K562 (cell line): ENCODE results near the gene PUM1. TPM values are rescaled to one million over a fixed set of nuclear protein-coding genes. Genes with fewer than 3 reads are reported as not detected.

ENCODE experiments used
- ATAC-seq: fragments of 200-7000 bp; cut with Tn5 transposase; 3 replicates; pipeline ENCODE4 v1.9.1; 2020; ENCODE audit warnings: moderate library complexity
- BruUV-seq: library from RNA; stranded (reverse); fragments of 400-500 nt; replicated peaks from 2 replicates; lab custom pipeline; 2021; lab: Mats Ljungman, UMichigan
- CTCF ChIA-PET: fragments of 300-600 bp; formaldehyde crosslinking; extraction: SDS; loops from one replicate; lab custom pipeline; 2021; ENCODE audit warnings: low intra/inter-chr PET ratio; lab: Yijun Ruan, JAX
- POLR2A ChIA-PET: fragments of 300-600, 350-650 bp; sonication (Branson Sonifier 250); formaldehyde crosslinking; extraction: SDS; loops from one replicate; lab custom pipeline; 2021; ENCODE audit warnings: antibody characterized with exemption, inconsistent platforms; lab: Yijun Ruan, JAX
- DNase-seq, 4 experiments: peaks; one replicate each; pipeline versions ENCODE4 v3.0.0 to v3.0.0-alpha.2; 2011 to 2018; ENCODE audit warnings: low spot score in 3 of 4, mixed read lengths in 3 of 4; ENCODE audit errors: extremely low read depth in 1 of 4
- FAIRE-seq: peaks from 2 replicates; lab custom pipeline; 2011; peaks lifted over from hg19 to GRCh38; lab: Jason Lieb, UNC
- H2AFZ ChIP-seq: 2 replicates; pipeline ENCODE4 v1.6.0; 2011; ENCODE audit warnings: low read depth, low read length, control low read depth, inconsistent platforms
- H3K27ac ChIP-seq: fragments of 200-600 bp; 3 replicates; pipeline ENCODE4 v1.8.0; 2011; ENCODE audit warnings: low read depth, mild to moderate bottlenecking, control low read depth, inconsistent platforms, low read length, moderate library complexity, mixed read lengths; ENCODE audit errors: extremely low read depth
- H3K27me3 ChIP-seq, 2 experiments: fragments of 300-600 bp in 1 of 2; 2 replicates in 1 of 2; 3 replicates in 1 of 2; pipeline versions ENCODE4 v1.6.0 to v1.8.0; 2011; ENCODE audit warnings: inconsistent platforms in 2 of 2, low read length in 2 of 2, mild to moderate bottlenecking in 1 of 2, mixed read lengths in 1 of 2, moderate library complexity in 1 of 2; ENCODE audit not compliant: control insufficient read depth in 2 of 2, insufficient read depth in 2 of 2
- H3K36me3 ChIP-seq: fragments of 300-600 bp; 3 replicates; pipeline ENCODE4 v1.8.0; 2011; ENCODE audit warnings: mild to moderate bottlenecking, low read length, inconsistent platforms; ENCODE audit not compliant: control insufficient read depth, insufficient read depth
- H3K4me1 ChIP-seq, 2 experiments: fragments of 200-600 bp in 1 of 2; replicated peaks in 1 of 2; 2 replicates in 1 of 2; 3 replicates in 1 of 2; pipeline versions ENCODE4 v1.5.1 to v1.8.0; 2011; ENCODE audit warnings: inconsistent platforms in 2 of 2, low read length in 2 of 2, mild to moderate bottlenecking in 1 of 2, mixed read lengths in 1 of 2, moderate library complexity in 1 of 2; ENCODE audit not compliant: control insufficient read depth in 2 of 2, insufficient read depth in 2 of 2
- H3K4me2 ChIP-seq: 2 replicates; pipeline ENCODE4 v1.6.1; 2011; ENCODE audit warnings: low read length, control low read depth, inconsistent platforms, mixed read lengths; ENCODE audit not compliant: insufficient read depth
- H3K4me3 ChIP-seq: fragments of 200-600 bp; sonication (generic), shearing (Covaris generic); 2 replicates; pipeline ENCODE4 v1.5.1; 2016; ENCODE audit warnings: control low read depth, inconsistent platforms
- H3K79me2 ChIP-seq: fragments of 200-600 bp; 3 replicates; pipeline ENCODE4 v1.8.0; 2011; ENCODE audit warnings: low read length, inconsistent platforms; ENCODE audit not compliant: control insufficient read depth, insufficient read depth
- H3K9ac ChIP-seq, 2 experiments: 2 replicates each; pipeline versions ENCODE4 v1.6.0 to v1.6.1; 2011; ENCODE audit warnings: low read depth in 2 of 2, low read length in 2 of 2, control low read depth in 1 of 2, inconsistent platforms in 1 of 2, mild to moderate bottlenecking in 1 of 2, mixed read lengths in 1 of 2; ENCODE audit not compliant: insufficient read depth in 1 of 2
- H3K9me1 ChIP-seq: one replicate; pipeline ENCODE4 v1.6.0; 2011; ENCODE audit warnings: inconsistent platforms, mild to moderate bottlenecking, low read length, moderate library complexity; ENCODE audit not compliant: control insufficient read depth, insufficient read depth
- H3K9me3 ChIP-seq: replicated peaks from 2 replicates; pipeline ENCODE4 v1.5.1; 2011; ENCODE audit warnings: low read depth, low read length, inconsistent platforms; ENCODE audit not compliant: control insufficient read depth, insufficient read depth
- H4K20me1 ChIP-seq: replicated peaks from 2 replicates; pipeline ENCODE4 v1.6.1; 2011; ENCODE audit warnings: low read length, inconsistent platforms, mixed read lengths; ENCODE audit not compliant: control insufficient read depth, insufficient read depth
- ADNP ChIP-seq: fragments of 200-800 bp; sonication (Bioruptor generic); IDR thresholded peaks from 2 replicates; pipeline ENCODE4 v1.6.1; 2016; ENCODE audit warnings: missing genetic modification characterization, missing compliant biosample characterization
- BCOR ChIP-seq: fragments of 450-650 bp; IDR thresholded peaks from 2 replicates; pipeline ENCODE4 v1.6.1; 2016
- CBX8 ChIP-seq: fragments of 200-600 bp; sonication (generic); IDR thresholded peaks from 2 replicates; pipeline ENCODE4 v1.6.1; 2012; ENCODE audit warnings: borderline replicate concordance, mixed run types, low read depth, mild to moderate bottlenecking, moderate library complexity, mixed read lengths, low read length, control low read depth, inconsistent platforms; ENCODE audit not compliant: poor library complexity, severe bottlenecking; ENCODE audit errors: extremely low read depth
- ESRRA ChIP-seq: fragments of 450-650 bp; IDR thresholded peaks from 2 replicates; pipeline ENCODE4 v1.6.1; 2014; ENCODE audit warnings: low read depth, mild to moderate bottlenecking, moderate library complexity, borderline replicate concordance
- RBM25 ChIP-seq: fragments of 200-400 bp; formaldehyde crosslinking; IDR thresholded peaks from 2 replicates; pipeline ENCODE4 v1.6.1; 2018; ENCODE audit warnings: low read length, low read depth, moderate library complexity; ENCODE audit not compliant: severe bottlenecking
- SMARCA5 ChIP-seq: fragments of 450-650 bp; IDR thresholded peaks from 2 replicates; pipeline ENCODE4 v1.6.1; 2016
- SP1 ChIP-seq: sonication (generic); formaldehyde crosslinking; IDR thresholded peaks from 2 replicates; pipeline ENCODE4 v1.8.1; 2022; ENCODE audit warnings: mild to moderate bottlenecking, missing genetic modification reagents
- ZNF121 ChIP-seq: sonication (generic); formaldehyde crosslinking; conservative IDR thresholded peaks from 2 replicates; pipeline ENCODE4 v1.8.0; 2022; ENCODE audit warnings: missing genetic modification reagents
- ZNF253 ChIP-seq: fragments of 250-450 bp; sonication (Bioruptor Pico); conservative IDR thresholded peaks from 2 replicates; pipeline ENCODE4 v1.6.1; 2021; ENCODE audit warnings: mild to moderate bottlenecking
- WGBS: fragments of 100-300 bp; shearing (Covaris generic); methylation state at CpG from one replicate; pipeline ENCODE4 v1.1.6; 2016; ENCODE audit warnings: low coverage, mixed read lengths; ENCODE audit not compliant: insufficient coverage; ENCODE audit errors: missing lambda C conversion rate; 5-methylcytosine and 5-hydroxymethylcytosine counted together
- in situ Hi-C: fragments of 300-500 bp; cut with MboI; formaldehyde crosslinking; loops from 4 replicates; pipeline ENCODE4 v1.15.0; 2018; ENCODE audit warnings: inconsistent platforms, mixed read lengths
- intact Hi-C: fragments of 100-400 bp; cut with micrococcal nuclease; formaldehyde crosslinking; loops from 2 replicates; pipeline ENCODE4 v1.14.2; 2022
- polyA plus RNA-seq, 8 experiments: library from polyadenylated mRNA; depleted of rRNA in 4 of 8; stranded (reverse) in 5 of 8; unstranded in 3 of 8; fragments of >200 nt; fragmentation: Nextera tagmentation in 2 of 8; fragmentation: Illumina TruSeq in 1 of 8; extraction: Ambion mirVana in 2 of 8; extraction: Trizol in 1 of 8; gene quantifications; 2 replicates each; pipeline versions ENCODE4 v1.2.1 to v1.2.3, GENCODE V29; 2011 to 2014; ENCODE audit warnings: inconsistent platforms in 1 of 8, missing spikeins in 1 of 8
- total RNA-seq, 7 experiments: library from RNA; depleted of rRNA in 6 of 7; stranded (reverse); fragments of >200 nt in 6 of 7; fragmentation: Illumina TruSeq in 2 of 7; extraction: Trizol in 2 of 7; gene quantifications; 2 replicates each; pipeline versions ENCODE4 v1.2.1 to v1.2.3, GENCODE V29; 2011 to 2021; ENCODE audit warnings: low replicate concordance in 1 of 7
- TF ChIP-seq, protein P1 (sequence below): fragments of 250-450 bp; sonication (Bioruptor Pico); IDR thresholded peaks from 2 replicates; pipeline ENCODE4 v1.5.0; 2020; ENCODE audit warnings: mild to moderate bottlenecking
- TF ChIP-seq, protein P2 (sequence below): sonication (generic); formaldehyde crosslinking; IDR thresholded peaks from 2 replicates; pipeline ENCODE4 v1.8.0; 2022; ENCODE audit warnings: mild to moderate bottlenecking, missing genetic modification reagents, borderline replicate concordance
- TF ChIP-seq, protein P3 (sequence below): fragments of 250-450 bp; sonication (Bioruptor Pico); IDR thresholded peaks from 2 replicates; pipeline ENCODE4 v1.8.0; 2022; ENCODE audit warnings: inconsistent platforms, mild to moderate bottlenecking, moderate library complexity, borderline replicate concordance

PUM1 gene
- total and polyA plus RNA-seq, 9 of the 15 experiments (the other 6 are each of a cell fraction or from before 2014, with no cell fraction given), result 37.7 to 104 (median 55.7) TPM

DNA sequence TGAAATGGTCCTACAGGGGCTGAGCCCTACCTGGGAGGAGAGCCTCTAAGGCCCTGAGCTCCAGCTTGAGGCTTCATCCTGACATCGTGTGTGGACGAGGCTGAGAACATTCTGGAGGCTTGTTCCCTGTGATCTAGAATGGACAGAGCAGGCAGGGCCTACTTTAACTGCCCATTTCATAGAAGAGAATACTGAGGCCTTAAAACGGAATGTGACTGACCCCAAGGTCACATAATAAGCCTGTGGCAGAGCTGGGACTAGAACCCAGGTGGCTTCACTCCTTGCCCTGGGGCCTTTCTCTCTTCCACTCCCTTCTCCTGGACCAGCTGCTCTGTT, 151.0 kb downstream of the PUM1 start:
- Histone ChIP-seq H4K20me1 (no peaks in the 10 kb centered on the region), H2AFZ (no peak overlapping the region), H3K27me3 (no peaks in the 10 kb centered on the region), H3K9me3 (no peaks in the 10 kb centered on the region), H3K79me2 (no peaks in the 10 kb centered on the region), H3K4me2 (no peak overlapping the region), H3K9ac (peak overlapping the region in 1 of 2 experiments; percentile 54; a peak in 1 of 4 replicates), H3K4me3 (no peak overlapping the region), H3K27ac (peak overlapping the region; percentile 10; the same call in 1 of the 3 replicates), H3K36me3 (no peaks in the 10 kb centered on the region), H3K9me1 (no peaks in the 10 kb centered on the region), H3K4me1 (peaks cover 39 to 41% of the 10 kb centered on the region in 2 experiments)
- FAIRE-seq (no peak), DNase-seq (no peak), ATAC-seq (no peak)
- ChIA-PET CTCF (no interaction called here), POLR2A (interaction anchor here (0.5 to 2.9 kb wide), 13 partner anchors 10 to 594 kb away, joined by 3 to 18 read pairs (median 3); no protein-coding TSS in a partner anchor)
- WGBS, result 73% methylated on average over 3 of the region's 3 CpGs
- intact Hi-C loops (loop anchor here (5.0 kb wide), 1 partner anchor 52 kb away; no protein-coding TSS in a partner anchor), in situ Hi-C loops (loop anchor here (5.0 kb wide), 2 partner anchors 112 to 197 kb away; no protein-coding TSS in a partner anchor)
- BruUV-seq, result no TSS peak
- TF ChIP-seq ZNF121 (CRISPR knock-in tag) (peak; percentile 78), BCOR (peak; percentile 66; the same call in 1 of the 2 replicates), SMARCA5 (0 out of 2 replicates have a peak, but pooled peaks have one; percentile 70), ZNF253 (CRISPR knock-in tag) (no peak), ESRRA (peak; percentile 86), SP1 (CRISPR knock-in tag) (peak; percentile 31; the same call in 1 of the 2 replicates), CBX8 (no peak), RBM25 (peak; percentile 82), ADNP (tag) (0 out of 2 replicates have a peak, but pooled peaks have one; percentile 2)
- TF ChIP-seq, protein P1, sequence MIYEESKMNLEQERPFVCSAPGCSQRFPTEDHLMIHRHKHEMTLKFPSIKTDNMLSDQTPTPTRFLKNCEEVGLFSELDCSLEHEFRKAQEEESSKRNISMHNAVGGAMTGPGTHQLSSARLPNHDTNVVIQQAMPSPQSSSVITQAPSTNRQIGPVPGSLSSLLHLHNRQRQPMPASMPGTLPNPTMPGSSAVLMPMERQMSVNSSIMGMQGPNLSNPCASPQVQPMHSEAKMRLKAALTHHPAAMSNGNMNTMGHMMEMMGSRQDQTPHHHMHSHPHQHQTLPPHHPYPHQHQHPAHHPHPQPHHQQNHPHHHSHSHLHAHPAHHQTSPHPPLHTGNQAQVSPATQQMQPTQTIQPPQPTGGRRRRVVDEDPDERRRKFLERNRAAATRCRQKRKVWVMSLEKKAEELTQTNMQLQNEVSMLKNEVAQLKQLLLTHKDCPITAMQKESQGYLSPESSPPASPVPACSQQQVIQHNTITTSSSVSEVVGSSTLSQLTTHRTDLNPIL (CRISPR knock-in tag), result no peak
- TF ChIP-seq, protein P2, sequence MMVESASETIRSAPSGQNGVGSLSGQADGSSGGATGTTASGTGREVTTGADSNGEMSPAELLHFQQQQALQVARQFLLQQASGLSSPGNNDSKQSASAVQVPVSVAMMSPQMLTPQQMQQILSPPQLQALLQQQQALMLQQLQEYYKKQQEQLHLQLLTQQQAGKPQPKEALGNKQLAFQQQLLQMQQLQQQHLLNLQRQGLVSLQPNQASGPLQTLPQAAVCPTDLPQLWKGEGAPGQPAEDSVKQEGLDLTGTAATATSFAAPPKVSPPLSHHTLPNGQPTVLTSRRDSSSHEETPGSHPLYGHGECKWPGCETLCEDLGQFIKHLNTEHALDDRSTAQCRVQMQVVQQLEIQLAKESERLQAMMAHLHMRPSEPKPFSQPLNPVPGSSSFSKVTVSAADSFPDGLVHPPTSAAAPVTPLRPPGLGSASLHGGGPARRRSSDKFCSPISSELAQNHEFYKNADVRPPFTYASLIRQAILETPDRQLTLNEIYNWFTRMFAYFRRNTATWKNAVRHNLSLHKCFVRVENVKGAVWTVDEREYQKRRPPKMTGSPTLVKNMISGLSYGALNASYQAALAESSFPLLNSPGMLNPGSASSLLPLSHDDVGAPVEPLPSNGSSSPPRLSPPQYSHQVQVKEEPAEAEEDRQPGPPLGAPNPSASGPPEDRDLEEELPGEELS (CRISPR knock-in tag), result 0 out of 2 replicates have a peak, but pooled peaks have one; percentile 29
- TF ChIP-seq, protein P3, sequence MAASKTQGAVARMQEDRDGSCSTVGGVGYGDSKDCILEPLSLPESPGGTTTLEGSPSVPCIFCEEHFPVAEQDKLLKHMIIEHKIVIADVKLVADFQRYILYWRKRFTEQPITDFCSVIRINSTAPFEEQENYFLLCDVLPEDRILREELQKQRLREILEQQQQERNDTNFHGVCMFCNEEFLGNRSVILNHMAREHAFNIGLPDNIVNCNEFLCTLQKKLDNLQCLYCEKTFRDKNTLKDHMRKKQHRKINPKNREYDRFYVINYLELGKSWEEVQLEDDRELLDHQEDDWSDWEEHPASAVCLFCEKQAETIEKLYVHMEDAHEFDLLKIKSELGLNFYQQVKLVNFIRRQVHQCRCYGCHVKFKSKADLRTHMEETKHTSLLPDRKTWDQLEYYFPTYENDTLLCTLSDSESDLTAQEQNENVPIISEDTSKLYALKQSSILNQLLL (CRISPR knock-in tag), result no peak
